GM12878 (cell line): ENCODE data around the gene SCIMP. TPM values are rescaled to one million over a fixed set of nuclear protein-coding genes. Genes with fewer than 3 reads are reported as not detected.
A peak's percentile ranks its signal among the peaks of the same experiment; 100 is the strongest.

ENCODE experiments used
- BCL11A ChIP-seq: IDR thresholded peaks from 2 replicates; pipeline ENCODE4 v1.6.1; 2011; ENCODE audit warnings: low read depth, low read length
- BHLHE40 ChIP-seq, 2 experiments: fragments of 450-650 bp in 1 of 2; IDR thresholded peaks; 2 replicates each; pipeline ENCODE4 v1.6.1; 2011 to 2017; ENCODE audit warnings: low read depth in 2 of 2, borderline replicate concordance in 1 of 2, improper control_type of control experiment in 1 of 2, low read length in 1 of 2, mild to moderate bottlenecking in 1 of 2
- CBFB ChIP-seq: IDR thresholded peaks from 2 replicates; pipeline ENCODE4 v1.6.1; 2016; ENCODE audit warnings: antibody characterized with exemption, low read depth
- CHD2 ChIP-seq: IDR thresholded peaks from 2 replicates; pipeline ENCODE4 v1.6.1; 2011; ENCODE audit warnings: low read depth, low read length, improper control_type of control experiment, borderline replicate concordance
- EGR1 ChIP-seq, 2 experiments: IDR thresholded peaks; 1 replicate in 1 of 2; 2 replicates in 1 of 2; pipeline ENCODE4 v1.6.1; 2011 to 2012; ENCODE audit warnings: low read depth in 2 of 2, low read length in 2 of 2, borderline replicate concordance in 1 of 2, mild to moderate bottlenecking in 1 of 2, moderate library complexity in 1 of 2
- FOS ChIP-seq: IDR thresholded peaks from 3 replicates; pipeline ENCODE4 v1.6.1; 2011; ENCODE audit warnings: borderline replicate concordance; ENCODE audit not compliant: insufficient read length; ENCODE audit errors: extremely low read depth
- HCFC1 ChIP-seq: fragments of 150-350 bp; IDR thresholded peaks from 2 replicates; pipeline ENCODE4 v1.6.1; 2014; ENCODE audit warnings: low read length
- HDGF ChIP-seq: fragments of 450-650 bp; IDR thresholded peaks from 2 replicates; pipeline ENCODE4 v1.6.1; 2016; ENCODE audit warnings: antibody characterized with exemption
- IKZF2 ChIP-seq, 2 experiments: fragments of 450-650 bp; IDR thresholded peaks; 2 replicates each; pipeline ENCODE4 v1.6.1; 2017; ENCODE audit warnings: mild to moderate bottlenecking in 2 of 2, moderate library complexity in 2 of 2
- KDM1A ChIP-seq: fragments of 200-600 bp; sonication (generic); IDR thresholded peaks from 2 replicates; pipeline ENCODE4 v1.6.1; 2016; ENCODE audit warnings: borderline replicate concordance
- NFYB ChIP-seq: IDR thresholded peaks from 2 replicates; pipeline ENCODE4 v1.6.1; 2011; ENCODE audit warnings: low read depth, mild to moderate bottlenecking, low read length, improper control_type of control experiment, moderate library complexity; ENCODE audit not compliant: insufficient read depth
- RB1 ChIP-seq: fragments of 450-650 bp; formaldehyde crosslinking; IDR thresholded peaks from 2 replicates; pipeline ENCODE4 v1.6.1; 2017; ENCODE audit warnings: mild to moderate bottlenecking, borderline replicate concordance
- RCOR1 ChIP-seq: conservative IDR thresholded peaks from 2 replicates; pipeline ENCODE4 v1.6.1; 2012; ENCODE audit warnings: low read depth, low read length, improper control_type of control experiment
- RELB ChIP-seq: fragments of 450-650 bp; IDR thresholded peaks from 2 replicates; pipeline ENCODE4 v1.6.1; 2017; ENCODE audit warnings: low read depth, mild to moderate bottlenecking, moderate library complexity
- RUNX3 ChIP-seq: IDR thresholded peaks from 2 replicates; pipeline ENCODE4 v1.6.1; 2012; ENCODE audit warnings: low read length, inconsistent platforms
- SMAD5 ChIP-seq: IDR thresholded peaks from 2 replicates; pipeline ENCODE4 v1.6.1; 2016; ENCODE audit warnings: antibody characterized with exemption, low read depth
- SRF ChIP-seq, 2 experiments: IDR thresholded peaks; 2 replicates each; pipeline ENCODE4 v1.6.1; 2011; ENCODE audit warnings: low read depth in 2 of 2, low read length in 2 of 2, mild to moderate bottlenecking in 1 of 2, moderate library complexity in 1 of 2
- STAT3 ChIP-seq: IDR thresholded peaks from 2 replicates; pipeline ENCODE4 v1.6.1; 2011; ENCODE audit warnings: low read depth, low read length, improper control_type of control experiment
- SUPT20H ChIP-seq: IDR thresholded peaks from 2 replicates; pipeline ENCODE4 v1.6.1; 2011; ENCODE audit warnings: low read depth, mild to moderate bottlenecking, low read length, moderate library complexity, borderline replicate concordance; ENCODE audit not compliant: control insufficient read depth
- TAF1 ChIP-seq: IDR thresholded peaks from 2 replicates; pipeline ENCODE4 v1.6.1; 2011; ENCODE audit warnings: mild to moderate bottlenecking, low read depth, low read length, borderline replicate concordance
- TBL1XR1 ChIP-seq: IDR thresholded peaks from 2 replicates; pipeline ENCODE4 v1.6.1; 2012; ENCODE audit warnings: low read depth, low read length, improper control_type of control experiment
- YBX1 ChIP-seq: fragments of 450-650 bp; IDR thresholded peaks from 2 replicates; pipeline ENCODE4 v1.6.1; 2016; ENCODE audit warnings: antibody characterized with exemption
- YY1 ChIP-seq: IDR thresholded peaks from 2 replicates; pipeline ENCODE4 v1.6.1; 2011; ENCODE audit warnings: low read depth, mild to moderate bottlenecking, low read length
- ZNF687 ChIP-seq: fragments of 450-650 bp; IDR thresholded peaks from 2 replicates; pipeline ENCODE4 v1.6.1; 2017; ENCODE audit warnings: mild to moderate bottlenecking, moderate library complexity
- polyA plus RNA-seq, 11 experiments: library from polyadenylated mRNA; depleted of rRNA in 4 of 11; unstranded in 6 of 11; stranded (reverse) in 5 of 11; fragments of >200 nt; fragmentation: Nextera tagmentation in 4 of 11; fragmentation: Illumina TruSeq in 1 of 11; extraction: Ambion mirVana in 4 of 11; extraction: Trizol in 1 of 11; gene quantifications; 1 replicate in 1 of 11; 2 replicates in 10 of 11; pipeline versions ENCODE4 v1.2.1 to v1.2.3, GENCODE V29; 2011 to 2016; ENCODE audit warnings: inconsistent platforms in 2 of 11, missing spikeins in 2 of 11, low read depth in 1 of 11
- total RNA-seq, 4 experiments: library from RNA; depleted of rRNA in 3 of 4; stranded (reverse); fragments of >200 nt in 3 of 4; fragmentation: Illumina TruSeq in 1 of 4; extraction: Trizol in 1 of 4; gene quantifications; 2 replicates each; pipeline versions ENCODE4 v1.2.1 to v1.2.3, GENCODE V29; 2013 to 2021

Gene SCIMP
- total and polyA plus RNA-seq, 10 of the 15 experiments (the other 5 are each of a cell fraction or from before 2014, with no cell fraction given), result 56.7 to 151 (median 95.0) TPM

DNA sequence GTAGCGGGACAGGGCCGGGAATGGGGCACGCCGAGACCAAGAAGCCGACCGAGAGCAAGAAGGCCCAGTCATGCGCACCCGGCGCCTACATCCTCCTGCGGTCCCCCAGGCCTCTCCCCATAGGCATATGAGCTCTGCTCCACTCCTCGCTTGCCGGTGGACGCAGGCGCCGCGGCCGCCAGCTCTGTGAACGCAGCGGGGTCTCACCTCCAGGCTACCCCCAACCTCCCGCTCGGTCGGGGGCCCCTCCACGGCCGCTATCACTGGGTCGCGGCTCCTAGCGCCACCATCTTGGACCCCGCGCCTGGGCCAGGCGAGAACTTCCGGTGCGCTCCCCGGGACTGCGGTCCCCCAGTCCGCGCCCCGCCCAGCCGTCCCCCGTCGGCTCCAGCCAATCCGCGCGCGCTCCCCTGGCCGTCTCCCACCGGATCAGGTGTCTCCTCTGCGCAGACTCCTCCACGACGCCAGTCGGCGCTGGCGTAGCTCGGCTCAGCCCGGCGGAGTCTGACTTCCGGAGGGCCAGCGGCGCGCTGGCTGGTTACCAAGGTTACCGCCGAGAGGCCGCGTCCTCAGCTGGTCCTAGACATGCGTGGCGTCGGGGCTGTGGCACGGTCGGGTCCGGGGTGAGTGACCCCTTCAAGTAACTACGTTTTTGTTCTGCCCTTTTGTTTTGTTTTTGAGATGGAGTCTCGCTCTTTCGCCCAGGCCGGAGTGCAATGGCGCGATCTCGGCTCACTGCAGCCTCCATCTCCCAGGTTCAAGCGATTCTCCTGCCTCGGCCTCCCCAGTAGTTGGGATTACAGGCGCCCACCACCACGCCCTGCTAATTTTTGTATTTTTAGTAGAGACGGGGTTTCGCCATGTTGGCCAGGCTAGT is 42.9 kb downstream of the SCIMP start, which contains the start of gene ZNF594 (continued):
- TF ChIP-seq ZNF687, result peak; percentile 75
- TF ChIP-seq STAT3, result no peak
- TF ChIP-seq RB1, result 0 out of 2 replicates have a peak, but pooled peaks have one; percentile 49
- 0 out of 2 replicates have a peak, but pooled peaks have one; percentile 32 for TF ChIP-seq TBL1XR1
- TF ChIP-seq CHD2, result 0 out of 2 replicates have a peak, but pooled peaks have one; percentile 31
- peak; percentile 49; the same call in 1 of the 2 replicates for TF ChIP-seq NFYB
- 0 out of 2 replicates have a peak, but pooled peaks have one; percentile 2 for TF ChIP-seq RUNX3
- TF ChIP-seq TAF1, result peak; percentile 88; the same call in 1 of the 2 replicates
- no peak for TF ChIP-seq YBX1
- peak in 1 of 2 experiments; percentile 67; a peak in 2 of 3 replicates for TF ChIP-seq EGR1 (IDR thresholded peaks at IDR 0.05; ENCODE audit: borderline replicate concordance in 1 of 2, low read depth in 2 of 2, low read length in 2 of 2)
- peak; percentile 95 for TF ChIP-seq YY1
- TF ChIP-seq SUPT20H, result no peak
- TF ChIP-seq RCOR1, result no peak
- 0 out of 4 replicates have a peak, but pooled peaks of 1 of the 2 experiments have one; percentile 42 for TF ChIP-seq SRF (IDR thresholded peaks at IDR 0.05; ENCODE audit: low read depth in 2 of 2, low read length in 2 of 2)
- peak; percentile 91 for TF ChIP-seq RELB
- 0 out of 2 replicates have a peak, but pooled peaks have one; percentile 68 for TF ChIP-seq HDGF
- no peak for TF ChIP-seq BCL11A
- TF ChIP-seq KDM1A, result no peak
- TF ChIP-seq IKZF2 (IDR thresholded peaks at IDR 0.05), result peak in 1 of 2 experiments; percentile 32; a peak in 1 of 4 replicates
- peak; percentile 58; the same call in 1 of the 2 replicates for TF ChIP-seq SMAD5
- TF ChIP-seq FOS, result no peak
- peak; percentile 63 for TF ChIP-seq HCFC1
- TF ChIP-seq BHLHE40 (IDR thresholded peaks at IDR 0.05; ENCODE audit: borderline replicate concordance in 1 of 2, low read depth in 2 of 2, low read length in 1 of 2), result peak; percentile 40 to 72; a peak in 3 of 4 replicates
- TF ChIP-seq CBFB, result 0 out of 2 replicates have a peak, but pooled peaks have one; percentile 64
